ENCODE data around the gene RLN3. TPM values are rescaled to one million over a fixed set of nuclear protein-coding genes. Genes with fewer than 3 reads are reported as not detected.

The RLN3 gene
- total and polyA plus RNA-seq, 4 donors = not detected

DNA sequence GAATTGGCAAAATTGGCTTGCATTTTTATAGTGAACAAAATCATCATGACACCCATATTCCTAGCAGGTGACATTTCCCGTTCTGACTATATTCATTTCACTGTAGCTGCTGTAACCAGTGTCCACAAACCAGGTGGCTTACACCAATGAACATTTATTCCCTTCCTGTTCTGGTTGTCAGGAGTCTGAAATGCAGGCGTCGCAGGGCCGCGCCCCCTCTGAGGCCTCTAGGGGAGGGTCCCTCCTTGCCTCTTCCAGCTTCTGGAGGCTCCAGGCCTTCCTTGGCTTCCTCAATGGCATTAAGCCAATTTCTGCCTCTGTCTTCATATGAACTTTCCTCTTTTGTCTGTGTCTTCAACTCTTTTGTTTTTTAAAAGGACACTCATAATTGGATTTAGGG lies 6.5 kb upstream of the RLN3 start (continued):
- TF ChIP-seq HNF4A (conservative IDR thresholded peaks at IDR 0.05) = no peak
- TF ChIP-seq, protein P1, sequence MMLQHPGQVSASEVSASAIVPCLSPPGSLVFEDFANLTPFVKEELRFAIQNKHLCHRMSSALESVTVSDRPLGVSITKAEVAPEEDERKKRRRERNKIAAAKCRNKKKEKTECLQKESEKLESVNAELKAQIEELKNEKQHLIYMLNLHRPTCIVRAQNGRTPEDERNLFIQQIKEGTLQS (IDR thresholded peaks at IDR 0.05) = no peak

DNA sequence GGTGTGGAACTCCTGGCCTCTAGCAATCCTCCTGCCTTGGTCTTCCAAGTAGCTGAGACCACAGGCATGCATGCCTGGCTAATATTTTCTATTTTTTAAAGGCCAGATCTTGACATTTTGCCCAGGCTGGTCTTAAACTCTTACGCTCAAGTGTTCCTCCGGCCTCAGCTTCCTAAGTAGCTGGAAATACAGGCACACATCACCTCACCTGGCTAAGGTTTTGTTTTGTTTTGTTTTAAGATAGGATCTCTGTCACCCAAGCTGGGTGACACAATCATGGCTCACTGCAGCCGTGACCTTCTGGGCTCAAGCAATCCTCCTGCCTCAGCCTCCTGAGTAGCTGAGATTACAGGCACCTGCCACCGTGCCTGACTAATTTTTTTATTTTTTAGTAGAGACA lies 5.5 kb upstream of the RLN3 start:
- TF ChIP-seq, protein P2, sequence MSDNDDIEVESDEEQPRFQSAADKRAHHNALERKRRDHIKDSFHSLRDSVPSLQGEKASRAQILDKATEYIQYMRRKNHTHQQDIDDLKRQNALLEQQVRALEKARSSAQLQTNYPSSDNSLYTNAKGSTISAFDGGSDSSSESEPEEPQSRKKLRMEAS (IDR thresholded peaks at IDR 0.05) = no peak
- no peak for TF ChIP-seq JUND (IDR thresholded peaks at IDR 0.05)
- TF ChIP-seq EGR1 (IDR thresholded peaks at IDR 0.05; ENCODE audit: low read depth in 2 of 2) = no peak
- TF ChIP-seq, protein P3, sequence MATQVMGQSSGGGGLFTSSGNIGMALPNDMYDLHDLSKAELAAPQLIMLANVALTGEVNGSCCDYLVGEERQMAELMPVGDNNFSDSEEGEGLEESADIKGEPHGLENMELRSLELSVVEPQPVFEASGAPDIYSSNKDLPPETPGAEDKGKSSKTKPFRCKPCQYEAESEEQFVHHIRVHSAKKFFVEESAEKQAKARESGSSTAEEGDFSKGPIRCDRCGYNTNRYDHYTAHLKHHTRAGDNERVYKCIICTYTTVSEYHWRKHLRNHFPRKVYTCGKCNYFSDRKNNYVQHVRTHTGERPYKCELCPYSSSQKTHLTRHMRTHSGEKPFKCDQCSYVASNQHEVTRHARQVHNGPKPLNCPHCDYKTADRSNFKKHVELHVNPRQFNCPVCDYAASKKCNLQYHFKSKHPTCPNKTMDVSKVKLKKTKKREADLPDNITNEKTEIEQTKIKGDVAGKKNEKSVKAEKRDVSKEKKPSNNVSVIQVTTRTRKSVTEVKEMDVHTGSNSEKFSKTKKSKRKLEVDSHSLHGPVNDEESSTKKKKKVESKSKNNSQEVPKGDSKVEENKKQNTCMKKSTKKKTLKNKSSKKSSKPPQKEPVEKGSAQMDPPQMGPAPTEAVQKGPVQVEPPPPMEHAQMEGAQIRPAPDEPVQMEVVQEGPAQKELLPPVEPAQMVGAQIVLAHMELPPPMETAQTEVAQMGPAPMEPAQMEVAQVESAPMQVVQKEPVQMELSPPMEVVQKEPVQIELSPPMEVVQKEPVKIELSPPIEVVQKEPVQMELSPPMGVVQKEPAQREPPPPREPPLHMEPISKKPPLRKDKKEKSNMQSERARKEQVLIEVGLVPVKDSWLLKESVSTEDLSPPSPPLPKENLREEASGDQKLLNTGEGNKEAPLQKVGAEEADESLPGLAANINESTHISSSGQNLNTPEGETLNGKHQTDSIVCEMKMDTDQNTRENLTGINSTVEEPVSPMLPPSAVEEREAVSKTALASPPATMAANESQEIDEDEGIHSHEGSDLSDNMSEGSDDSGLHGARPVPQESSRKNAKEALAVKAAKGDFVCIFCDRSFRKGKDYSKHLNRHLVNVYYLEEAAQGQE (IDR thresholded peaks at IDR 0.05) = no peak
- no peak for TF ChIP-seq FOXA2 (IDR thresholded peaks at IDR 0.05)
- TF ChIP-seq, protein P4, sequence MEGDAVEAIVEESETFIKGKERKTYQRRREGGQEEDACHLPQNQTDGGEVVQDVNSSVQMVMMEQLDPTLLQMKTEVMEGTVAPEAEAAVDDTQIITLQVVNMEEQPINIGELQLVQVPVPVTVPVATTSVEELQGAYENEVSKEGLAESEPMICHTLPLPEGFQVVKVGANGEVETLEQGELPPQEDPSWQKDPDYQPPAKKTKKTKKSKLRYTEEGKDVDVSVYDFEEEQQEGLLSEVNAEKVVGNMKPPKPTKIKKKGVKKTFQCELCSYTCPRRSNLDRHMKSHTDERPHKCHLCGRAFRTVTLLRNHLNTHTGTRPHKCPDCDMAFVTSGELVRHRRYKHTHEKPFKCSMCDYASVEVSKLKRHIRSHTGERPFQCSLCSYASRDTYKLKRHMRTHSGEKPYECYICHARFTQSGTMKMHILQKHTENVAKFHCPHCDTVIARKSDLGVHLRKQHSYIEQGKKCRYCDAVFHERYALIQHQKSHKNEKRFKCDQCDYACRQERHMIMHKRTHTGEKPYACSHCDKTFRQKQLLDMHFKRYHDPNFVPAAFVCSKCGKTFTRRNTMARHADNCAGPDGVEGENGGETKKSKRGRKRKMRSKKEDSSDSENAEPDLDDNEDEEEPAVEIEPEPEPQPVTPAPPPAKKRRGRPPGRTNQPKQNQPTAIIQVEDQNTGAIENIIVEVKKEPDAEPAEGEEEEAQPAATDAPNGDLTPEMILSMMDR (IDR thresholded peaks at IDR 0.05; ENCODE audit: low read depth, low read length, missing input control) = no peak
- TF ChIP-seq RXRA (IDR thresholded peaks at IDR 0.05) = no peak
- no peak for TF ChIP-seq TAF1 (conservative IDR thresholded peaks at IDR 0.05)
- no peak for TF ChIP-seq FOXA1 (IDR thresholded peaks at IDR 0.05)
- TF ChIP-seq, protein P5, sequence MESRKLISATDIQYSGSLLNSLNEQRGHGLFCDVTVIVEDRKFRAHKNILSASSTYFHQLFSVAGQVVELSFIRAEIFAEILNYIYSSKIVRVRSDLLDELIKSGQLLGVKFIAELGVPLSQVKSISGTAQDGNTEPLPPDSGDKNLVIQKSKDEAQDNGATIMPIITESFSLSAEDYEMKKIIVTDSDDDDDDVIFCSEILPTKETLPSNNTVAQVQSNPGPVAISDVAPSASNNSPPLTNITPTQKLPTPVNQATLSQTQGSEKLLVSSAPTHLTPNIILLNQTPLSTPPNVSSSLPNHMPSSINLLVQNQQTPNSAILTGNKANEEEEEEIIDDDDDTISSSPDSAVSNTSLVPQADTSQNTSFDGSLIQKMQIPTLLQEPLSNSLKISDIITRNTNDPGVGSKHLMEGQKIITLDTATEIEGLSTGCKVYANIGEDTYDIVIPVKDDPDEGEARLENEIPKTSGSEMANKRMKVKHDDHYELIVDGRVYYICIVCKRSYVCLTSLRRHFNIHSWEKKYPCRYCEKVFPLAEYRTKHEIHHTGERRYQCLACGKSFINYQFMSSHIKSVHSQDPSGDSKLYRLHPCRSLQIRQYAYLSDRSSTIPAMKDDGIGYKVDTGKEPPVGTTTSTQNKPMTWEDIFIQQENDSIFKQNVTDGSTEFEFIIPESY (IDR thresholded peaks at IDR 0.05) = no peak
- TF ChIP-seq, protein P1 (IDR thresholded peaks at IDR 0.05) = no peak
- no peak for TF ChIP-seq HNF4G (IDR thresholded peaks at IDR 0.05)
- no peak for TF ChIP-seq NR2F2 (IDR thresholded peaks at IDR 0.05)
- no peak for TF ChIP-seq SP1 (IDR thresholded peaks at IDR 0.05)
- DNase-seq (ENCODE audit: low spot score) = no peak
- 94% methylated on average over 4 of the region's 4 CpGs for WGBS
- Histone ChIP-seq H3K4me3 (ENCODE audit: low read depth in 1 of 3, low read length in 3 of 3) (no peak overlapping the region), H3K4me1 (ENCODE audit: control insufficient read depth in 4 of 4, insufficient read depth in 4 of 4, low read length in 3 of 4) (peaks cover 0 to 3% (median 1%) of the 10 kb centered on the region in 4 donors), H3K27me3 (ENCODE audit: control insufficient read depth in 4 of 4, insufficient read depth in 4 of 4, low read length in 3 of 4) (no peaks in the 10 kb centered on the region), H3K9ac (ENCODE audit: low read depth in 1 of 2, low read length in 2 of 2) (no peak overlapping the region), H3K9me3 (ENCODE audit: control insufficient read depth in 4 of 4, low read length in 3 of 4) (no peaks in the 10 kb centered on the region), H3K27ac (ENCODE audit: low read depth in 1 of 2, low read length in 2 of 2) (no peak overlapping the region), H3K36me3 (ENCODE audit: control insufficient read depth in 4 of 4, insufficient read depth in 3 of 4, low read depth in 1 of 4, low read length in 3 of 4) (no peaks in the 10 kb centered on the region)

All from liver (tissue), 9 donors.